ENCODE measurements around the gene SLC45A1. TPM values are rescaled to one million over a fixed set of nuclear protein-coding genes. Genes with fewer than 3 reads are reported as not detected.

SLC45A1 gene
- total RNA-seq, 1 donor from 2014 or later: 2.5 TPM

DNA sequence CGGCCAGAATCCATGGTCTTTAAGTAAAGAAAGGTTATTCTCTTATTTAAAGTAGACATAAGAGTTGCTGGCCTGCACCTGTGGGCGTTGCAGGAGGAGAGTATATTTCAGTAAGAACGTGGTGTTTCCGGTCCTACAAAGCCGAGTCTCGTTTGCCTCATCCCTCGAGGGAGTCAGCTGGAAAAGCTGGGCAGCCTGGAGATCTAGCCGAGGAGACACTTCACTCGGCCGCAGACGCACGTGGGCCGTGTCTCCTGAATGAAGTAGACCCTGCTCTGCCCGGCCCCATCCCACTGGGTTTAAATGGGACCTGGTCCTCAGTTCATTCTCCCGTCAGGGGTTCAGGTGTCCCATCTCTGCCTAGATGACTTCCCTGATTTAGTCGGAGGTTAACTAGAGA is 14.9 kb downstream of the SLC45A1 start:
- Mint-ChIP-seq H3K27ac (ENCODE audit: unreplicated experiment) (no peak overlapping the region), H3K4me3 (no peak overlapping the region), H3K9me3 (peaks cover 2% of the 10 kb centered on the region), H3K4me1 (peaks cover 9% of the 10 kb centered on the region), H3K36me3 (ENCODE audit: low read depth) (peaks cover 5% of the 10 kb centered on the region), H3K27me3 (ENCODE audit: low read depth) (no peaks in the 10 kb centered on the region)
- DNase-seq (ENCODE audit: low read depth, low spot score): no peak
- TF ChIP-seq, protein P1, sequence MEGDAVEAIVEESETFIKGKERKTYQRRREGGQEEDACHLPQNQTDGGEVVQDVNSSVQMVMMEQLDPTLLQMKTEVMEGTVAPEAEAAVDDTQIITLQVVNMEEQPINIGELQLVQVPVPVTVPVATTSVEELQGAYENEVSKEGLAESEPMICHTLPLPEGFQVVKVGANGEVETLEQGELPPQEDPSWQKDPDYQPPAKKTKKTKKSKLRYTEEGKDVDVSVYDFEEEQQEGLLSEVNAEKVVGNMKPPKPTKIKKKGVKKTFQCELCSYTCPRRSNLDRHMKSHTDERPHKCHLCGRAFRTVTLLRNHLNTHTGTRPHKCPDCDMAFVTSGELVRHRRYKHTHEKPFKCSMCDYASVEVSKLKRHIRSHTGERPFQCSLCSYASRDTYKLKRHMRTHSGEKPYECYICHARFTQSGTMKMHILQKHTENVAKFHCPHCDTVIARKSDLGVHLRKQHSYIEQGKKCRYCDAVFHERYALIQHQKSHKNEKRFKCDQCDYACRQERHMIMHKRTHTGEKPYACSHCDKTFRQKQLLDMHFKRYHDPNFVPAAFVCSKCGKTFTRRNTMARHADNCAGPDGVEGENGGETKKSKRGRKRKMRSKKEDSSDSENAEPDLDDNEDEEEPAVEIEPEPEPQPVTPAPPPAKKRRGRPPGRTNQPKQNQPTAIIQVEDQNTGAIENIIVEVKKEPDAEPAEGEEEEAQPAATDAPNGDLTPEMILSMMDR (conservative IDR thresholded peaks at IDR 0.05): no peak

DNA sequence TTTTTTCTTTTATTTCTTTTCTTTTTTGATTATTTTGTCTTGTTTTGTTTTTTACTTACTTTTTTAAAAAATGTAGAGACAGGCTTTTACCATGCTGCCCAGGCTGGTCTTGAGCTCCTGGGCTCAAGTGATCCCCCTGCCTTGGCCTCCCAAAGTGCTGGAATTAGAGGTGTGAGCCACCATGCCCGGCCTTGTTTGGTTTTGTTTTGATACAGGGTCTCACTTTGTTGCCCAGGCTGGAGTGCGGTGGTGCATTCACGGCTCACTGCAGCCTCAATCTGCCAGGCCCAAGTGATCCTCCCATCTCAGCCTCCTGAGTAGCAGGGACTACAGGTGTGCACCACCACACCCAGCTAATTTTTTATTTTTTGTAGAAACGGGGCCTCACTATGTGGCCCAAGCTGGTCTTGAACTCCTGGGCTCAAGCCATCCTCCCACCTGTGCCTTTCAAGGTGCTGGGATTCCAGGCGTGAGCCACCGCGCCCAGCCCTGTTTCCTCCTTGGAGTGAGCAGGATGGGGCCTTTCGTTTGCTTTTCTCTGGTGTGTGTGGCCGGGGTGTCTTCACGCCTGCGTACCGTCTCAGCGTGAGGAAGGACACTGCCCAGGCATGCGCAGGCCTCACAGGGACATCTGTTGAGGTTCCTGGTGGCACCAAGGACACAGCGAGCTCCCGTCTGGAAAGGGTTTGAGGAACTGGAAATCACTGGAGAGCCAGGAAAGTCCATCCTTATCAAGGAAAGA is 15.5 kb downstream of the SLC45A1 start:
- Mint-ChIP-seq H3K4me3 (no peak overlapping the region), H3K36me3 (ENCODE audit: low read depth) (peaks cover 5% of the 10 kb centered on the region), H3K27me3 (ENCODE audit: low read depth) (no peaks in the 10 kb centered on the region), H3K4me1 (peaks cover 9% of the 10 kb centered on the region), H3K9me3 (peaks cover 2% of the 10 kb centered on the region), H3K27ac (ENCODE audit: unreplicated experiment) (no peak overlapping the region)
- no peak for DNase-seq (ENCODE audit: low read depth, low spot score)
- TF ChIP-seq, protein P1 (conservative IDR thresholded peaks at IDR 0.05): no peak

DNA sequence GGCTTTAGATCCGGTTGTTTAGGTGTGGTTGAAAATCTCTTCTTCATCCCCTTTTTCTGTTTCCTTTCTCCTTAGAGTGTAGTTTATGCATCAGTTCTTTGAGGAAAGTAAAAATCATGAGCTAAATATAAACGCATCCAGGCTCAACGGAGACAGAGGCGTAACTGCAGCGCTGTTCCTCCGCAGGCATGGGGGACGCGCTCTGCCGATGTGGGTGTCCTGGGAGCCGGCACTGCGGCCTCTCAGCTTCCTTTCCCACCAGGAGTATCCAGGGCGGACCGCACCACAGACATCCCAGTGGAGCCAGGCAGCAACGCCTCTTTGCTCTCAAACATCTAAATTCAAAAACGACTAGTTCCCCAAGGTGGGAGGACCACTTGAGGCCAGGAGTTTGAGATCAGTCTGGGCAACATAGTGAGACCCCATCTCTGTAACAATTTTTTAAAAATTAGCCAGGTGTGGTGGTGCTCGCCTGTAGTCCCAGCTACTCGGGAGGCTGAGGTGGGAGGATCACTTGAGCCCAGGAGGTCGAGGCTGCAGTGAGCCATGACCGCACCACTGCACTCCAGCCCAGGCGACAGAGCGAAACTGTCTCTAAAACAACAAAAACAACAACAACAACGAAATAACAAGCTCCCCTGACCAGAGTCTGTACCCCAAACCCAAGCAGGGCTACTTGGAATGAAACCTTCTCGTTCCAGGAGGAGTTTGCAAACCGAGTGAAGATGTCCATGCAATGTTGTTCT is 16.4 kb downstream of the SLC45A1 start:
- Mint-ChIP-seq H3K4me3 (no peak overlapping the region), H3K9me3 (peaks cover 2% of the 10 kb centered on the region), H3K4me1 (peaks cover 1% of the 10 kb centered on the region), H3K36me3 (ENCODE audit: low read depth) (peaks cover 5% of the 10 kb centered on the region), H3K27me3 (ENCODE audit: low read depth) (no peaks in the 10 kb centered on the region), H3K27ac (ENCODE audit: unreplicated experiment) (no peak overlapping the region)
- no peak for DNase-seq (ENCODE audit: low read depth, low spot score)
- TF ChIP-seq, protein P1 (conservative IDR thresholded peaks at IDR 0.05): no peak

DNA sequence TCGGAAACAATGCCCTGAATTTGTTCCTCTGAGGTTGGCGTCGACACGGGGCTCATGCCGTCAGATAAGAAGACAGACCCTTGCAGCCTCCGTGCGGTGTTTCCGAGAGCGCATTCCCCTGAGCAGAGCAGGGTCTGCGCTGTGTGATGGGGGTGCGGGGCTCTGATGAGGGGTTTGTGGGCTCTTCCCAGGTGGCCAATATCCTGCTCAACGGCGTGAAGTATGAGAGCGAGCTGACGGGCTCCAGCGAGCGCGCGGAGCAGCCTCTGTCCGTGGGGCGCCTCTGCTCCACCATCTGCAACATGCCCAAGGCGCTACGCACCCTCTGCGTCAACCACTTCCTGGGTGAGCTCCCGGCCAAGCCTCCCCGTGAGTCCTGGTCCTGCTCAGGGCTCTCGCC is 17.3 kb downstream of the SLC45A1 start:
- Mint-ChIP-seq H3K4me1 (no peaks in the 10 kb centered on the region), H3K4me3 (no peak overlapping the region), H3K36me3 (ENCODE audit: low read depth) (peaks cover 5% of the 10 kb centered on the region), H3K9me3 (peaks cover 2% of the 10 kb centered on the region), H3K27ac (ENCODE audit: unreplicated experiment) (no peak overlapping the region), H3K27me3 (ENCODE audit: low read depth) (no peaks in the 10 kb centered on the region)
- TF ChIP-seq, protein P1 (conservative IDR thresholded peaks at IDR 0.05): no peak
- DNase-seq (ENCODE audit: low read depth, low spot score): no peak

DNA sequence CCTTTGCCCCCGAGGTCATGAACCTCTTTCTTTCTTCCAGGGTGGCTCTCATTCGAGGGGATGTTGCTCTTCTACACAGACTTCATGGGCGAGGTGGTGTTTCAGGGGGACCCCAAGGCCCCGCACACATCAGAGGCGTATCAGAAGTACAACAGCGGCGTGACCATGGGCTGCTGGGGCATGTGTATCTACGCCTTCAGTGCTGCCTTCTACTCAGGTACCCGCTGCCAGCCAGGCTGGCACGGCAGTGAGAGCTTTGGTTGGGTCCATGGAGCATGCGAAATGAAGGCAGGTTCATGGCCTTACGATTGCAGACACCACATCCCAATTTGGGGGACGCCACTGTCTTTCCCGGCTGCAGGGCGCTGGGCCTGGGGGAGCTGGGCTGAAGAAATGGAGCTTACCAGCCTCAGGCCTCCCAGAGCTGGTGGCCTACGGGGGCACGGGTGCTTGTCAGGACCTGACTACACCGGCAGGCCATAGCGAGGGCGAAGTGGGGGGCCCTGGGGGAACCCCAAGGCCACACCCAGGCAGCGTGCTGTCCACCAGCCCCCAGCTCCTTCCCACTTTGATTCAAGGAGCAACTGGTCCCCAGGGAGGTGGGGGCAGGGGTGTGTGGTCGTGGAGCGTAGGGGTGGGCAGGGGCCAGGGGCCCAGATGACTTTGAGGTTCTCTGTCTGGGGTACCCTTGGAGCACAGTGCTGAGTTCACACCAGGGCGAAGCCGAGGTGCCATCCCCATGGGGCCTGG is 20.0 kb downstream of the SLC45A1 start:
- TF ChIP-seq, protein P1 (conservative IDR thresholded peaks at IDR 0.05): no peak
- Mint-ChIP-seq H3K27ac (ENCODE audit: unreplicated experiment) (no peak overlapping the region), H3K27me3 (ENCODE audit: low read depth) (no peaks in the 10 kb centered on the region), H3K4me1 (no peaks in the 10 kb centered on the region), H3K9me3 (peaks cover 2% of the 10 kb centered on the region), H3K36me3 (ENCODE audit: low read depth) (peaks cover 7% of the 10 kb centered on the region), H3K4me3 (no peak overlapping the region)
- DNase-seq (ENCODE audit: low read depth, low spot score): no peak
